ENCODE results near the gene LMOD3.

The LMOD3 gene

GRCh38 chr3:69094467-69095205, 27.8 kb downstream of the LMOD3 start:
- DNase-seq: peak in 4 of 56 donors; percentile 22 to 45 (median 34)

- DNase-seq: peak in 13 of 56 donors; percentile 20 to 50 (median 28)
Measured at GRCh38 chr3:69092030-69092516, 30.3 kb downstream of the LMOD3 start.

GRCh38 chr3:69091389-69092029, 30.9 kb downstream of the LMOD3 start:
- no peak for DNase-seq

GRCh38 chr3:69090021-69090420, 32.4 kb downstream of the LMOD3 start:
- DNase-seq: no peak

GRCh38 chr3:69088063-69088462, 34.3 kb downstream of the LMOD3 start:
- DNase-seq: no peak

GRCh38 chr3:69087030-69087791, 35.2 kb downstream of the LMOD3 start:
- no peak for DNase-seq

- peak in 54 of 56 donors; percentile 8 to 94 (median 62) for DNase-seq
Measured at GRCh38 chr3:69085833-69086722, 36.3 kb downstream of the LMOD3 start.

GRCh38 chr3:69085168-69085832, 37.1 kb downstream of the LMOD3 start:
- peak in 44 of 56 donors; percentile 14 to 81 (median 56) for DNase-seq

GRCh38 chr3:69084326-69085167, 37.8 kb downstream of the LMOD3 start, which contains the start of gene ARL6IP5:
ARL6IP5 (plus strand) TSS chr3:69084937; CDS start chr3:69085048, 111 bp downstream.
- peak; percentile 52 to 97 (median 90) for DNase-seq

GRCh38 chr3:69082805-69083204, 39.6 kb downstream of the LMOD3 start:
- peak in 10 of 56 donors; percentile 6 to 54 (median 20) for DNase-seq

GRCh38 chr3:69082361-69082760, 40.0 kb downstream of the LMOD3 start:
- DNase-seq: no peak

- DNase-seq: no peak
Measured at GRCh38 chr3:69081583-69082262, 40.7 kb downstream of the LMOD3 start.

- DNase-seq: peak in 55 of 56 donors; percentile 36 to 94 (median 86)
Measured at GRCh38 chr3:69080233-69080920, 42.0 kb downstream of the LMOD3 start, which contains the start of gene UBA3. UBA3 (minus strand) TSS chr3:69080365; CDS start chr3:69080353, 12 bp downstream.

- peak in 4 of 56 donors; percentile 20 to 63 (median 43) for DNase-seq
Measured at GRCh38 chr3:69079269-69080159, 42.9 kb downstream of the LMOD3 start.

GRCh38 chr3:69072928-69073327, 49.5 kb downstream of the LMOD3 start:
- no peak for DNase-seq

- no peak for DNase-seq
Measured at GRCh38 chr3:69066121-69066520, 56.3 kb downstream of the LMOD3 start.
